RKO (cell line): Measurements from ENCODE around the gene PARVB.
A peak's percentile ranks its signal among the peaks of the same experiment; 100 is the strongest.

Experiments
- DNase-seq: peaks from one replicate; pipeline ENCODE4 v3.0.0-alpha.2; 2016; ENCODE audit warnings: low spot score

Gene PARVB

GRCh38 chr22:44028091-44028490 lies 4.0 kb downstream of the PARVB start:
- no peak for DNase-seq

- DNase-seq, result no peak
These were observed 5.0 kb downstream of the PARVB start for GRCh38 chr22:44029069-44029468.

- DNase-seq, result no peak
These were observed 6.1 kb downstream of the PARVB start for GRCh38 chr22:44030051-44030701.

GRCh38 chr22:44030702-44031082 lies 6.6 kb downstream of the PARVB start:
- DNase-seq, result no peak

- no peak for DNase-seq
These were observed 7.3 kb downstream of the PARVB start for GRCh38 chr22:44031158-44031952.

- DNase-seq, result no peak
These were observed 8.1 kb downstream of the PARVB start for GRCh38 chr22:44032126-44032730.

- DNase-seq, result no peak
These were observed 9.2 kb downstream of the PARVB start for GRCh38 chr22:44033287-44033686.

GRCh38 chr22:44033694-44034093 lies 9.6 kb downstream of the PARVB start:
- no peak for DNase-seq

- DNase-seq, result peak; percentile 93
These were observed 13.6 kb downstream of the PARVB start for GRCh38 chr22:44037519-44038375.

GRCh38 chr22:44039566-44040171 lies 15.6 kb downstream of the PARVB start:
- DNase-seq, result no peak

- DNase-seq, result no peak
These were observed 18.4 kb downstream of the PARVB start for GRCh38 chr22:44042249-44043218.

- DNase-seq, result peak; percentile 35
These were observed 21.0 kb downstream of the PARVB start for GRCh38 chr22:44045145-44045544.

GRCh38 chr22:44046485-44047141 lies 22.5 kb downstream of the PARVB start:
- no peak for DNase-seq

- no peak for DNase-seq
These were observed 23.8 kb downstream of the PARVB start for GRCh38 chr22:44047891-44048301.

GRCh38 chr22:44049486-44050231 lies 25.6 kb downstream of the PARVB start:
- no peak for DNase-seq

- no peak for DNase-seq
These were observed 26.8 kb downstream of the PARVB start for GRCh38 chr22:44050766-44051355.

GRCh38 chr22:44051358-44051757 lies 27.3 kb downstream of the PARVB start:
- DNase-seq, result no peak

GRCh38 chr22:44051961-44052360 lies 27.9 kb downstream of the PARVB start:
- DNase-seq, result no peak

GRCh38 chr22:44055805-44056204 lies 31.7 kb downstream of the PARVB start:
- no peak for DNase-seq
